Adrenal gland (tissue), 19 donors: ENCODE data around the gene WSB1. TPM values are rescaled to one million over a fixed set of nuclear protein-coding genes. Genes with fewer than 3 reads are reported as not detected.
A peak's percentile ranks its signal among the peaks of the same experiment; 100 is the strongest.

Experiments used
- DNase-seq, 7 donors: peaks; one replicate each; pipeline ENCODE4 v3.0.0-alpha.2; 2019 to 2020
- H3K27ac ChIP-seq, 5 donors: fragments of 200-600 bp; sonication (generic) in 4 of 5; 1 replicate in 3 of 5; 2 replicates in 2 of 5; pipeline versions ENCODE4 v1.5.1 to v1.8.0; 2016 to 2020; ENCODE audit warnings: mild to moderate bottlenecking in 1 of 5
- H3K27me3 ChIP-seq: fragments of 200-600 bp; 2 replicates; pipeline ENCODE4 v1.8.0; 2021
- H3K36me3 ChIP-seq, 2 donors: fragments of 200-600 bp; replicated peaks in 1 of 2; 1 replicate in 1 of 2; 2 replicates in 1 of 2; pipeline versions ENCODE4 v1.5.1 to v1.8.0; 2018 to 2022
- H3K4me1 ChIP-seq, 2 donors: fragments of 200-600 bp; replicated peaks in 1 of 2; 1 replicate in 1 of 2; 2 replicates in 1 of 2; pipeline versions ENCODE4 v1.5.1 to v1.8.0; 2018 to 2021
- H3K4me3 ChIP-seq, 4 donors: fragments of 200-600 bp; sonication (generic) in 3 of 4; one replicate each; pipeline ENCODE4 v1.5.1; 2016 to 2018
- H3K9me3 ChIP-seq, 3 donors: fragments of 200-600 bp; sonication (generic) in 1 of 3; replicated peaks in 1 of 3; 1 replicate in 2 of 3; 2 replicates in 1 of 3; pipeline versions ENCODE4 v1.5.1 to v1.8.0; 2016 to 2021
- POLR2A ChIP-seq, 2 donors: fragments of 450-650 bp; IDR thresholded peaks; one replicate each; pipeline ENCODE4 v1.6.1; 2017; ENCODE audit warnings: antibody characterized with exemption in 2 of 2, mild to moderate bottlenecking in 2 of 2, moderate library complexity in 1 of 2
- WGBS, 4 donors: extraction: QIAGEN DNeasy Blood & Tissue Kit in 2 of 4; methylation state at CpG; one replicate each; pipeline versions ENCODE4 v1.1.5 to v1.1.7; 2013 to 2017; 5-methylcytosine and 5-hydroxymethylcytosine counted together
- intact Hi-C, 2 donors: fragments of 100-400 bp; cut with DNase I; formaldehyde crosslinking; loops; one replicate each; pipeline versions ENCODE4 v1.14.1 to v1.15.0; 2022 to 2023
- long read RNA-seq, 10 donors: library from polyadenylated mRNA in 3 of 10; unstranded in 2 of 10; stranded (forward) in 1 of 10; transcript quantifications; one replicate each; pipeline ENCODE4 v2.0.0 and lab custom pipeline, GENCODE V29; 2021 to 2026
- polyA plus RNA-seq, 3 donors: library from polyadenylated mRNA; stranded (reverse); fragments of 200-250 nt in 2 of 3; fragments of 350-450 nt in 1 of 3; fragmentation: Illumina TruSeq in 1 of 3; extraction: RNeasy Lipid Tissue Mini Kit (QIAGEN cat#74804) in 1 of 3; gene quantifications; one replicate each; pipeline ENCODE4 v1.2.3, GENCODE V29; 2013 to 2014
- total RNA-seq, 9 donors: library from RNA; depleted of rRNA in 4 of 9; stranded (reverse); fragments of >200 nt in 4 of 9; fragments of 120-200 nt in 1 of 9; fragmentation: NEBNext Ultra II Directional in 1 of 9; extraction: Animal tissue kit (Norgen Biotek cat#: 25700) in 1 of 9; gene quantifications; one replicate each; pipeline versions ENCODE4 v1.1.0 to v1.2.4, GENCODE V29; 2013 to 2023
- TF ChIP-seq, protein P1 (sequence below), 6 experiments: fragments of 450-650 bp in 4 of 6; fragments of 200-600 bp in 2 of 6; sonication (generic) in 1 of 6; IDR thresholded peaks; 1 replicate in 5 of 6; 2 replicates in 1 of 6; pipeline versions ENCODE4 v1.5.1 to v1.8.0; 2016 to 2021; ENCODE audit warnings: antibody characterized with exemption in 6 of 6, mild to moderate bottlenecking in 2 of 6, moderate library complexity in 1 of 6
- donor health status: healthy with polysubstance abuse.
- donor health status: Bipolar disorder and iron deficiency.
- donor health status: DM: yes; HTN: yes; CAD: no.
- donor health status: DM: no; HTN: no; CAD: no.
- donor health status: DM: no; HTN: no; CAD: no.
- donor health status: DM: yes; HTN: yes; CAD: no.

Gene WSB1, protein sequence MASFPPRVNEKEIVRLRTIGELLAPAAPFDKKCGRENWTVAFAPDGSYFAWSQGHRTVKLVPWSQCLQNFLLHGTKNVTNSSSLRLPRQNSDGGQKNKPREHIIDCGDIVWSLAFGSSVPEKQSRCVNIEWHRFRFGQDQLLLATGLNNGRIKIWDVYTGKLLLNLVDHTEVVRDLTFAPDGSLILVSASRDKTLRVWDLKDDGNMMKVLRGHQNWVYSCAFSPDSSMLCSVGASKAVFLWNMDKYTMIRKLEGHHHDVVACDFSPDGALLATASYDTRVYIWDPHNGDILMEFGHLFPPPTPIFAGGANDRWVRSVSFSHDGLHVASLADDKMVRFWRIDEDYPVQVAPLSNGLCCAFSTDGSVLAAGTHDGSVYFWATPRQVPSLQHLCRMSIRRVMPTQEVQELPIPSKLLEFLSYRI
- total RNA-seq (100 to 1,000 TPM in 5 of 9 donors, 10 to 100 TPM in 4; 27.5 to 170 (median 113) TPM), polyA plus RNA-seq (10 to 100 TPM; 51.0 to 77.5 (median 76.7) TPM)
- long read RNA-seq, donor 1, full-length matches to known transcripts = 20 of 211 reads
- long read RNA-seq, donor 1, partial matches to known transcripts = 191 of 211 reads
- long read RNA-seq, donor 1, other reads (novel, unspliced or antisense) = 0 of 211 reads
- long read RNA-seq, donor 2, full-length matches to known transcripts = 14 of 161 reads
- long read RNA-seq, donor 2, partial matches to known transcripts = 147 of 161 reads
- long read RNA-seq, donor 2, other reads (novel, unspliced or antisense) = 0 of 161 reads
- long read RNA-seq, donor 3, full-length matches to known transcripts = 8 of 8 reads
- long read RNA-seq, donor 3, partial matches to known transcripts = 0 of 8 reads
- long read RNA-seq, donor 3, other reads (novel, unspliced or antisense) = 0 of 8 reads
- long read RNA-seq, donor 4, full-length matches to known transcripts = 10 of 14 reads
- long read RNA-seq, donor 4, partial matches to known transcripts = 3 of 14 reads
- long read RNA-seq, donor 4, other reads (novel, unspliced or antisense) = 1 of 14 reads
- long read RNA-seq, donor 5, full-length matches to known transcripts = 80 of 115 reads
- long read RNA-seq, donor 5, partial matches to known transcripts = 10 of 115 reads
- long read RNA-seq, donor 5, other reads (novel, unspliced or antisense) = 25 of 115 reads
- long read RNA-seq, donor 6, full-length matches to known transcripts = 14 of 32 reads
- long read RNA-seq, donor 6, partial matches to known transcripts = 4 of 32 reads
- long read RNA-seq, donor 6, other reads (novel, unspliced or antisense) = 14 of 32 reads
- long read RNA-seq, donor 7, full-length matches to known transcripts = 14 of 101 reads
- long read RNA-seq, donor 7, partial matches to known transcripts = 87 of 101 reads
- long read RNA-seq, donor 7, other reads (novel, unspliced or antisense) = 0 of 101 reads
- long read RNA-seq, donor 8, full-length matches to known transcripts = 20 of 87 reads
- long read RNA-seq, donor 8, partial matches to known transcripts = 67 of 87 reads
- long read RNA-seq, donor 8, other reads (novel, unspliced or antisense) = 0 of 87 reads
- long read RNA-seq, donor 9, full-length matches to known transcripts = 28 of 103 reads
- long read RNA-seq, donor 9, partial matches to known transcripts = 75 of 103 reads
- long read RNA-seq, donor 9, other reads (novel, unspliced or antisense) = 0 of 103 reads
- long read RNA-seq, donor 10, full-length matches to known transcripts = 6 of 18 reads
- long read RNA-seq, donor 10, partial matches to known transcripts = 12 of 18 reads
- long read RNA-seq, donor 10, other reads (novel, unspliced or antisense) = 0 of 18 reads

DNA sequence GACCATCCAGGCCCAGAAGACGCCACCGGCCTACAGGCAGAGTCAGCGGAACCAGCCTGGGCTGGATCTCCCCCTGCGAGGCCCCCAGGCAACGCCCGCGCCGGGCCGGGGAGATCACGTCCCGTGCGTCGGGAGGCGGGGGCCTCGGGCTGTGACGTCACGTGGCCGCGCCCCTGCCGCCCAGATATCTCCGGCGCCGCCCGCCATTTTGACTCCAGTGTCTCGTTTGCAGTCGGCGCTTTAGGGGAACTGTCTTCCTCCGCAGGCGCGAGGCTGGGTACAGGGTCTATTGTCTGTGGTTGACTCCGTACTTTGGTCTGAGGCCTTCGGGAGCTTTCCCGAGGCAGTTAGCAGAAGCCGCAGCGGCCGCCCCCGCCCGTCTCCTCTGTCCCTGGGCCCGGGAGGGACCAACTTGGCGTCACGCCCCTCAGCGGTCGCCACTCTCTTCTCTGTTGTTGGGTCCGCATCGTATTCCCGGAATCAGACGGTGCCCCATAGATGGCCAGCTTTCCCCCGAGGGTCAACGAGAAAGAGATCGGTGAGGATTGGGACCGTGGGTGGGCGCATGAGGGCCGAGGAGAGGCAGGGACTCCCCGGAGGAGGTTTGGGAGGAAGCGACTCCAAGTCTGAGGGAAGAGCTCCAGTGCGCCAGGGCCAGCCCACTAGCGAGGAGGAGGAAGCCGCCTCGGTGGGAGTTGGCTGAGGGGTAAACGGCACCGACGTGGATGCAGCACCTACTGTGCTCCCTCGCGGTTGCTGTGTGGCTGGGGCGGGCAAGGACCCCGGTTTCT, at the start of gene WSB1:
WSB1 (plus strand) TSS at position 217 of the 791 bp plus-strand sequence; CDS start at position 499, 282 bp downstream.
- no peaks in the 10 kb centered on the region for H3K36me3 ChIP-seq
- peak within 1 kb of the TSS; percentile 84 to 99 (median 92) for H3K4me3 ChIP-seq
- WGBS, 4 donors = 0 to 1% (median 1%) methylated on average over 24 to 66 of the region's 66 CpGs
- intact Hi-C loops = loop anchor here in 1 of 2 donors (5.0 kb wide), 1 partner anchor 52 kb away; no protein-coding TSS in a partner anchor
- DNase-seq = peak; percentile 91 to 97 (median 94)
- H3K27me3 ChIP-seq = no peaks in the 10 kb centered on the region
- peaks cover 9 to 39% of the 10 kb centered on the region in 2 donors for H3K4me1 ChIP-seq
- H3K9me3 ChIP-seq = no peaks in the 10 kb centered on the region
- TF ChIP-seq, protein P1, sequence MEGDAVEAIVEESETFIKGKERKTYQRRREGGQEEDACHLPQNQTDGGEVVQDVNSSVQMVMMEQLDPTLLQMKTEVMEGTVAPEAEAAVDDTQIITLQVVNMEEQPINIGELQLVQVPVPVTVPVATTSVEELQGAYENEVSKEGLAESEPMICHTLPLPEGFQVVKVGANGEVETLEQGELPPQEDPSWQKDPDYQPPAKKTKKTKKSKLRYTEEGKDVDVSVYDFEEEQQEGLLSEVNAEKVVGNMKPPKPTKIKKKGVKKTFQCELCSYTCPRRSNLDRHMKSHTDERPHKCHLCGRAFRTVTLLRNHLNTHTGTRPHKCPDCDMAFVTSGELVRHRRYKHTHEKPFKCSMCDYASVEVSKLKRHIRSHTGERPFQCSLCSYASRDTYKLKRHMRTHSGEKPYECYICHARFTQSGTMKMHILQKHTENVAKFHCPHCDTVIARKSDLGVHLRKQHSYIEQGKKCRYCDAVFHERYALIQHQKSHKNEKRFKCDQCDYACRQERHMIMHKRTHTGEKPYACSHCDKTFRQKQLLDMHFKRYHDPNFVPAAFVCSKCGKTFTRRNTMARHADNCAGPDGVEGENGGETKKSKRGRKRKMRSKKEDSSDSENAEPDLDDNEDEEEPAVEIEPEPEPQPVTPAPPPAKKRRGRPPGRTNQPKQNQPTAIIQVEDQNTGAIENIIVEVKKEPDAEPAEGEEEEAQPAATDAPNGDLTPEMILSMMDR (IDR thresholded peaks at IDR 0.05) = peak in 4 of 6 experiments; percentile 6 to 9 (median 7)
- TF ChIP-seq POLR2A (IDR thresholded peaks at IDR 0.05) = peak; percentile 96 to 99
- H3K27ac ChIP-seq = peak within 1 kb of the TSS; percentile 98 to 100 (median 100)

DNA sequence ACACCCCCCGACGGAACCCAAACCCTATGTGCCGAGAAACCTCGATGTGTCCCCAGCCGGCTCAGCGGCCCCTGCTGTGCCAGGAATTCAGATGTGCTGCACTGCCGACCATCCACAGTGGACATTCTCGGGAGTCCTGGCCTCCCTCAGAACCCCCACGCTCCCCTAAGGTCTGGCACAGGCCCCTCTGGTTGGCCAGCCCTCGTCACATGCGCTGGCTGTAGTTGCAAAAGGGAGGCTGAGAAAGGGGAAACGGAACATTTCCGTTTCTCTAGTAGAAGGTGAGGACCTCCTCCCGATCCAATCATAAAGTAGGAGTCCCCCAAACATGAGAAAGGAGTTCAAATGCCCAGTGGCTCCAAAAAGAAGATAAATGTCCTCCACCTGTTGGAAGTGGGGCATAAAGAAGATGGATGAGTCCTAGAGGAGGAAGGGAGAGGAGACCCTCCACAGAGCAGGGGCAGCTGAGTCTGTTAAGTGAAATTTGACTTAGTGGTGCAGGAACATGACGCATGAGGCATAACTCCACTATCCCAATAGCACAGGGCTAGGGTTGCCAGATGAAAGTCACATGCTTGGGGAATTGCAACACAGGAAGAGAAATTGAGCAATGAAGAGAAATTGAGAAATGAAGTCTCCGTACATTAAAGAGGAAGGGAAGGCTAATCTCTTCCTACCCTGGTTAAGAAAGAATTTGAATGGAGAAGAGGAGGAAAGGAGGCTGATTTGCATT, 49.3 kb upstream of the WSB1 start:
- Histone ChIP-seq H3K36me3 (no peaks in the 10 kb centered on the region), H3K4me3 (no peak overlapping the region), H3K9me3 (no peaks in the 10 kb centered on the region), H3K27ac (peak overlapping the region; percentile 71 to 94 (median 86)), H3K27me3 (no peaks in the 10 kb centered on the region), H3K4me1 (peaks cover 23 to 50% of the 10 kb centered on the region in 2 donors)
- WGBS, 4 donors = 57 to 61% (median 58%) methylated on average over 8 to 16 of the region's 16 CpGs
- TF ChIP-seq, protein P1 (IDR thresholded peaks at IDR 0.05) = no peak
- peak in 1 of 2 donors; percentile 18 for TF ChIP-seq POLR2A (IDR thresholded peaks at IDR 0.05)
- intact Hi-C loops = loop anchor here (2.0 to 5.0 kb wide), 3 partner anchors 48 to 88 kb away; partner anchors contain the start of gene WSB1 (in 1 of the 2)
- DNase-seq = peak; percentile 70 to 85 (median 80)
